Body of pancreas (tissue), 4 donors: ENCODE data around the gene PREX1. TPM values are rescaled to one million over a fixed set of nuclear protein-coding genes. Genes with fewer than 3 reads are reported as not detected.

Experiments used
- ATAC-seq: fragments of 150-250 bp; one replicate; pipeline ENCODE4 v1.9.1; 2016
- DNase-seq, 4 donors: peaks; one replicate each; pipeline ENCODE4 v3.0.0-alpha.2; 2019
- H3K27ac ChIP-seq, 4 donors: fragments of 200-600 bp; sonication (generic); 1 replicate in 3 of 4; 2 replicates in 1 of 4; pipeline versions ENCODE4 v1.5.1 to v1.6.1; 2016 to 2019; ENCODE audit warnings: mild to moderate bottlenecking in 1 of 4, mixed read lengths in 1 of 4, moderate library complexity in 1 of 4
- H3K27me3 ChIP-seq, 2 donors: fragments of 200-600 bp; sonication (generic); one replicate each; pipeline ENCODE4 v1.6.0; 2016; ENCODE audit warnings: mild to moderate bottlenecking in 1 of 2
- H3K36me3 ChIP-seq, 2 donors: fragments of 200-600 bp; sonication (generic); replicated peaks in 1 of 2; 2 replicates each; pipeline ENCODE4 v1.5.1; 2016; ENCODE audit warnings: low read depth in 2 of 2; ENCODE audit not compliant: insufficient read depth in 1 of 2
- H3K4me1 ChIP-seq: fragments of 200-600 bp; sonication (generic); one replicate; pipeline ENCODE4 v1.6.0; 2016
- H3K4me3 ChIP-seq, 2 donors: fragments of 200-600 bp; sonication (generic); 1 replicate in 1 of 2; 2 replicates in 1 of 2; pipeline ENCODE4 v1.5.1; 2016 to 2019
- H3K9me3 ChIP-seq, 3 donors: fragments of 200-600 bp; sonication (generic); 1 replicate in 2 of 3; 2 replicates in 1 of 3; pipeline ENCODE4 v1.5.1; 2016
- POLR2A ChIP-seq, 3 donors: fragments of 450-650 bp; IDR thresholded peaks; one replicate each; pipeline ENCODE4 v1.6.1; 2016; ENCODE audit warnings: antibody characterized with exemption in 3 of 3, mild to moderate bottlenecking in 2 of 3
- WGBS, 2 donors: methylation state at CpG; one replicate each; pipeline ENCODE4 v1.1.5; 2017; 5-methylcytosine and 5-hydroxymethylcytosine counted together
- intact Hi-C: fragments of 100-400 bp; cut with DNase I; formaldehyde crosslinking; loops from one replicate; pipeline ENCODE4 v1.15.1; 2023
- total RNA-seq, 2 donors: library from RNA; depleted of rRNA; stranded (reverse); fragments of >200 nt; gene quantifications; one replicate each; pipeline ENCODE4 v1.1.0, GENCODE V29; 2016
- TF ChIP-seq, protein P1 (sequence below), 7 experiments: fragments of 450-650 bp in 4 of 7; fragments of 200-600 bp in 3 of 7; sonication (generic) in 3 of 7; IDR thresholded peaks; one replicate each; pipeline ENCODE4 v1.5.1; 2016 to 2019; ENCODE audit warnings: antibody characterized with exemption in 7 of 7

Gene PREX1
- total RNA-seq, 2 donors from 2014 or later: 9.1 to 14.5 TPM

DNA sequence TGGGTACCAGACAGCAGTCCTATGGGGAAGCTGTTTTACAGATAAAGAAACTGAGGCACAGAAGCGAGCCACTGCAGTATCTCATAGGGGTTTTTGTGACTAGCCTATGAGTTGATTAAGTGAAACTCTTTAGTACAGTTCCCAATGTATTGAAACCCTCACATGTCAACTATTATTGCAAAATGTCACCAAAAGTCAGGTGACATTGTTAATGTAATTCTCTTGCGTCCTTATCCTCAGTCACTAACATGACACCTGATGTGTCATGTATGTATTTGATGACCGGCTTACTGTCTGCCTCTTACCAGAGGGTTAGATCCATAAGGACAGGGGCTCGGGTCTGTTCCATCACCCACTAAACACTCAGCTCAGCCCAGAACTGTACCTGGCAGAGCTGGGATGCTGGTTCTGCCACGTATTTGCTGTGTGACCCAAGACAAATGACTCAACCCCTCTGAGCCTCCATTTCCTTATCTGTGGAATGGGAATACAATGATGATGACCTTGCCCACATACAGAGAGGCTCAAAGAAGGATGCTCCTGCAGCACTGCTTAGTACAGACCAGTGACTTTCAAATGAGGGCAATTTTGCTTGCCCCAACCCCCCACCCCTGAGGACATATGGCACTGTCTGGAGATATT lies 32.9 kb downstream of the PREX1 start:
- H3K27me3 ChIP-seq: no peaks in the 10 kb centered on the region
- no peaks in the 10 kb centered on the region for H3K9me3 ChIP-seq
- peaks cover 19% of the 10 kb centered on the region for H3K4me1 ChIP-seq
- no peak for ATAC-seq
- TF ChIP-seq POLR2A (IDR thresholded peaks at IDR 0.05): no peak
- TF ChIP-seq, protein P1, sequence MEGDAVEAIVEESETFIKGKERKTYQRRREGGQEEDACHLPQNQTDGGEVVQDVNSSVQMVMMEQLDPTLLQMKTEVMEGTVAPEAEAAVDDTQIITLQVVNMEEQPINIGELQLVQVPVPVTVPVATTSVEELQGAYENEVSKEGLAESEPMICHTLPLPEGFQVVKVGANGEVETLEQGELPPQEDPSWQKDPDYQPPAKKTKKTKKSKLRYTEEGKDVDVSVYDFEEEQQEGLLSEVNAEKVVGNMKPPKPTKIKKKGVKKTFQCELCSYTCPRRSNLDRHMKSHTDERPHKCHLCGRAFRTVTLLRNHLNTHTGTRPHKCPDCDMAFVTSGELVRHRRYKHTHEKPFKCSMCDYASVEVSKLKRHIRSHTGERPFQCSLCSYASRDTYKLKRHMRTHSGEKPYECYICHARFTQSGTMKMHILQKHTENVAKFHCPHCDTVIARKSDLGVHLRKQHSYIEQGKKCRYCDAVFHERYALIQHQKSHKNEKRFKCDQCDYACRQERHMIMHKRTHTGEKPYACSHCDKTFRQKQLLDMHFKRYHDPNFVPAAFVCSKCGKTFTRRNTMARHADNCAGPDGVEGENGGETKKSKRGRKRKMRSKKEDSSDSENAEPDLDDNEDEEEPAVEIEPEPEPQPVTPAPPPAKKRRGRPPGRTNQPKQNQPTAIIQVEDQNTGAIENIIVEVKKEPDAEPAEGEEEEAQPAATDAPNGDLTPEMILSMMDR (IDR thresholded peaks at IDR 0.05): no peak
- WGBS, 2 donors: 58 to 61% methylated on average over 5 of the region's 5 CpGs
- no peak for DNase-seq
- intact Hi-C loops: no loop called here
- H3K36me3 ChIP-seq: no peaks in the 10 kb centered on the region
- no peak overlapping the region for H3K4me3 ChIP-seq
- no peak overlapping the region for H3K27ac ChIP-seq

DNA sequence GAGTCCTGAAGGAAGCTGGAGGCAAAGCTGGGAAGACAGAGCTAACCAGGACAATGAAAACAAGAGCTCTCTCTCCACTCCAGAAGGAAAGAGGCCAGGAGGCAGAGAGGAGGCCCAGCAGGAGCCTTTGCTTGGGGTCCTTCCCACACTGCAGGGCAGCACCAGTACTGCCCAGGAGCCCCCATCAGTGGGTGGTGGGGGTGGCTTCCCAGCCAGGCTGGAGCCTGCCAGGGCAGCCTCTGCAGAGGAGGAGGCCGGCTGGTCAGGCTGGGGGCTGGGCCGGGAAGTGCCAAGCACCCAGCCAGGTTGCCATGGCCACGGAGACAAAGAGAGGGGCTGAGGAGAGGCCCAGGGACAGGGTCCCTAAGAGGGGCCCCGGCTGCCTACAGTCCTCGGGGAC lies 33.4 kb downstream of the PREX1 start:
- Histone ChIP-seq H3K27ac (no peak overlapping the region), H3K4me3 (no peak overlapping the region), H3K36me3 (no peaks in the 10 kb centered on the region), H3K9me3 (no peaks in the 10 kb centered on the region), H3K4me1 (peaks cover 25% of the 10 kb centered on the region), H3K27me3 (no peaks in the 10 kb centered on the region)
- intact Hi-C loops: no loop called here
- WGBS, 2 donors: 75 to 84% methylated on average over 5 of the region's 5 CpGs
- no peak for ATAC-seq
- TF ChIP-seq, protein P1 (IDR thresholded peaks at IDR 0.05): no peak
- TF ChIP-seq POLR2A (IDR thresholded peaks at IDR 0.05): no peak
- no peak for DNase-seq

DNA sequence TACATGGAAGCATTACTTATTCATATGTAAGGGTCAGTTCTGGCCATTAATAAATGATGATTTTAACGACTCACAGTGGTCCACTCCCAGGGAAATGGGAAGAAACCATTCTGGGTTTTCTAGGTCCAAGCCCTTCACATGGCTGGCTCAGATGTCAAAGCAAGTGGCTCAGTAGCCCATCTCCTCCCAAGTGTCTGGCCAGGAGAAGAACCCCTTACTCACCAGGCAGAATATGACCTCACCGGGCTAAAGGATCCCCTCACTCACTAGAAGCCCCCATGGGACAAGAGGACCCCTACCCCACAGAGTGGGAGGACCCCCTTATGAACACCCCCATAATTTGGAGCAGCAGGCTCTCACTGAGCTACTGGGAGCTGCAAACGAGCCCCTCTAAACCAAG lies 34.0 kb downstream of the PREX1 start:
- DNase-seq: no peak
- no peaks in the 10 kb centered on the region for H3K27me3 ChIP-seq
- H3K4me3 ChIP-seq: no peak overlapping the region
- H3K27ac ChIP-seq: no peak overlapping the region
- H3K4me1 ChIP-seq: peaks cover 29% of the 10 kb centered on the region
- no peak for TF ChIP-seq POLR2A (IDR thresholded peaks at IDR 0.05)
- TF ChIP-seq, protein P1 (IDR thresholded peaks at IDR 0.05): no peak
- no peak for ATAC-seq
- no peaks in the 10 kb centered on the region for H3K36me3 ChIP-seq
- WGBS, 2 donors: 82% methylated on average over 3 of the region's 3 CpGs
- no peaks in the 10 kb centered on the region for H3K9me3 ChIP-seq
- intact Hi-C loops: no loop called here

DNA sequence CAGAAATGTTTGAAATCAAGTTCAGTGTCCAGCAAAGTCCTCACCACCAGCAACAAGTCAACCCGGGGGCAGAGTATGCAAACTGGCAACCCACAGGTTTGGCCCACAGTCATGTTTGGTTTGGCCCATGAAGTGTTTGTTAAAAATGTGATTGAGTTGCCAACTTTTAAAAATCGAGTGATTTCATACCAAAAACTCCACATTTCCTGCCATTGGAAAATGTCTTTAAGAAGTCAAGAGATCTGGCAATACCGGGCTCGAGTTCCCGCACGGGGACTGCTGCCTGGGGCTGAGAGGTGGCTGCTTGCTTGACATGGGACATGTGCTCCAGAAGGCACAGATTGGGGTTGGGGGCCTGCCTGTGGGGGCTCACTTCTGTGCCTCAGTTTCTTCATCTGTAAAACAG lies 36.1 kb downstream of the PREX1 start:
- no peaks in the 10 kb centered on the region for H3K27me3 ChIP-seq
- H3K27ac ChIP-seq: no peak overlapping the region
- H3K4me1 ChIP-seq: peaks cover 29% of the 10 kb centered on the region
- no peak for ATAC-seq
- DNase-seq: peak; percentile 24 to 49 (median 38)
- WGBS, 2 donors: 11 to 25% methylated on average over 5 to 6 of the region's 6 CpGs
- no peak overlapping the region for H3K4me3 ChIP-seq
- no peaks in the 10 kb centered on the region for H3K36me3 ChIP-seq
- intact Hi-C loops: no loop called here
- H3K9me3 ChIP-seq: no peaks in the 10 kb centered on the region
- no peak for TF ChIP-seq POLR2A (IDR thresholded peaks at IDR 0.05)
- TF ChIP-seq, protein P1 (IDR thresholded peaks at IDR 0.05): no peak

DNA sequence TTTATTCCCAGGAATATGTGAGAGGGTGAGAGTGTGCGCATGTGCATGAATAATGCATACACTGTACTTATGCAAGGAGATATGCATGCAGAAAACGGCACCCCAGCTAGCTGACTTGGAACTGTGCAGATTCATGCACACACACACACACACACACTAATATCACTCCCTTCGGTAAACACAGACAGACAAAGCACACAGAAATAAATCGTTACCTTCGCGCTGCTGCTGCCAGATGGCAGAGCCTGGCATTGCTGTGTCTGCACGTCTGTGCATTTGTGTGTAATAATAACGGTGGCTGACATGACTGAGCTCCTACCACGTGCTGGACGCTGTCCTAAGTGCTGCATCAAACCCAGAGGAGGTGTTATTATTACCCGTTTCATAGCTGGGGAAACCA lies 36.8 kb downstream of the PREX1 start:
- H3K27me3 ChIP-seq: no peaks in the 10 kb centered on the region
- ATAC-seq: peak; percentile 64
- no peak overlapping the region for H3K27ac ChIP-seq
- peaks cover 29% of the 10 kb centered on the region for H3K4me1 ChIP-seq
- DNase-seq: peak; percentile 30 to 56 (median 48)
- no peak overlapping the region for H3K4me3 ChIP-seq
- TF ChIP-seq, protein P1 (IDR thresholded peaks at IDR 0.05): peak in 3 of 7 experiments; percentile 12 to 33 (median 17)
- TF ChIP-seq POLR2A (IDR thresholded peaks at IDR 0.05): no peak
- no peaks in the 10 kb centered on the region for H3K36me3 ChIP-seq
- H3K9me3 ChIP-seq: no peaks in the 10 kb centered on the region
- intact Hi-C loops: no loop called here
- WGBS, 2 donors: 11 to 13% methylated on average over 11 of the region's 11 CpGs
